PC-3 (cell line): ENCODE results near the gene EFNA5. TPM values are rescaled to one million over a fixed set of nuclear protein-coding genes. Genes with fewer than 3 reads are reported as not detected.

Experiments
- ATAC-seq: fragments of 200-7000 bp; cut with Tn5 transposase; 2 replicates; pipeline ENCODE4 v1.9.1; 2020; ENCODE audit warnings: mild to moderate bottlenecking, moderate library complexity
- BruUV-seq: library from RNA; stranded (reverse); fragments of 400-500 nt; replicated peaks from 2 replicates; lab custom pipeline; 2021; lab: Mats Ljungman, UMichigan
- CTCF ChIA-PET: fragments of 300-600 bp; sonication (Branson Sonifier 250); formaldehyde crosslinking; loops from one replicate; lab custom pipeline; 2022; ENCODE audit warnings: antibody characterized with exemption; lab: Charles Lee
- POLR2A ChIA-PET: fragments of 300-600 bp; sonication (Branson Sonifier 250); formaldehyde crosslinking; loops from one replicate; lab custom pipeline; 2022; ENCODE audit warnings: antibody characterized with exemption; ENCODE audit not compliant: unreplicated experiment; lab: Charles Lee
- DNase-seq: peaks from one replicate; pipeline ENCODE4 v3.0.0-alpha.2; 2015
- H2AFZ ChIP-seq: fragments of 300-600 bp; sonication (generic); 2 replicates; pipeline ENCODE4 v1.6.0; 2016; ENCODE audit warnings: antibody characterized with exemption, low read length
- H3F3A ChIP-seq: fragments of 300-600 bp; sonication (generic); one replicate; pipeline ENCODE4 v1.6.0; 2017; ENCODE audit warnings: antibody characterized with exemption, low read length, control low read depth, mild to moderate bottlenecking; ENCODE audit not compliant: unreplicated experiment
- H3K27ac ChIP-seq: fragments of 300-600 bp; sonication (generic); 2 replicates; pipeline ENCODE4 v1.5.1; 2016; ENCODE audit warnings: mild to moderate bottlenecking, low read length
- H3K27me3 ChIP-seq: fragments of 300-600 bp; sonication (generic); 2 replicates; pipeline ENCODE4 v1.6.1; 2016; ENCODE audit warnings: low read length, mixed read lengths
- H3K36me3 ChIP-seq: fragments of 300-600 bp; sonication (generic); 2 replicates; pipeline ENCODE4 v1.6.1; 2016; ENCODE audit warnings: low read depth, mixed run types, low read length, mixed read lengths
- H3K4me1 ChIP-seq: fragments of 300-600 bp; sonication (generic); 2 replicates; pipeline ENCODE4 v1.5.1; 2016; ENCODE audit warnings: low read length; ENCODE audit not compliant: insufficient read depth
- H3K4me2 ChIP-seq: fragments of 300-600 bp; sonication (generic); 2 replicates; pipeline ENCODE4 v1.6.0; 2016; ENCODE audit warnings: low read length
- H3K4me3 ChIP-seq: fragments of 300-600 bp; sonication (generic); 2 replicates; pipeline ENCODE4 v1.5.1; 2016; ENCODE audit warnings: mild to moderate bottlenecking, low read length, mixed read lengths
- H3K79me2 ChIP-seq: fragments of 300-600 bp; sonication (generic); 2 replicates; pipeline ENCODE4 v1.6.1; 2017; ENCODE audit warnings: low read length, mixed read lengths
- H3K9ac ChIP-seq: fragments of 300-600 bp; sonication (generic); 2 replicates; pipeline ENCODE4 v1.6.0; 2016; ENCODE audit warnings: mild to moderate bottlenecking, low read length
- H3K9me2 ChIP-seq: fragments of 300-600 bp; sonication (generic); replicated peaks from 2 replicates; pipeline ENCODE4 v1.6.1; 2016; ENCODE audit warnings: mixed run types, low read length, mixed read lengths
- H3K9me3 ChIP-seq: fragments of 300-600 bp; sonication (generic); 2 replicates; pipeline ENCODE4 v1.6.1; 2016; ENCODE audit warnings: low read length, mixed read lengths
- H4K20me1 ChIP-seq: fragments of 300-600 bp; sonication (generic); 2 replicates; pipeline ENCODE4 v1.6.1; 2016; ENCODE audit warnings: low read length, mixed read lengths
- EZH2 ChIP-seq: fragments of 300-600 bp; sonication (generic); IDR thresholded peaks from one replicate; pipeline ENCODE4 v1.6.1; 2017; ENCODE audit warnings: antibody characterized with exemption, mild to moderate bottlenecking, low read length; ENCODE audit not compliant: unreplicated experiment
- EZH2phosphoT487 ChIP-seq: fragments of 300-600 bp; sonication (generic); IDR thresholded peaks from 2 replicates; pipeline ENCODE4 v1.6.1; 2018; ENCODE audit warnings: mild to moderate bottlenecking, antibody characterized with exemption, low read length, borderline replicate concordance
- intact Hi-C: fragments of 100-400 bp; cut with micrococcal nuclease; formaldehyde crosslinking; loops from 2 replicates; pipeline ENCODE4 v1.9.0; 2023
- total RNA-seq: library from RNA; depleted of rRNA; stranded (reverse); fragments of >200 nt; gene quantifications from 2 replicates; pipeline ENCODE4 v1.2.3, GENCODE V29; 2014
- TF ChIP-seq, protein P1 (sequence below): fragments of 300-600 bp; sonication (generic); conservative IDR thresholded peaks from 2 replicates; pipeline ENCODE4 v1.5.1; 2017; ENCODE audit warnings: antibody characterized with exemption, low read depth, mild to moderate bottlenecking, low read length

Gene EFNA5
- total RNA-seq, 1 experiment from 2014 or later: 5.4 TPM

- TF ChIP-seq EZH2 (no peak), EZH2phosphoT487 (no peak)
- TF ChIP-seq, protein P1, sequence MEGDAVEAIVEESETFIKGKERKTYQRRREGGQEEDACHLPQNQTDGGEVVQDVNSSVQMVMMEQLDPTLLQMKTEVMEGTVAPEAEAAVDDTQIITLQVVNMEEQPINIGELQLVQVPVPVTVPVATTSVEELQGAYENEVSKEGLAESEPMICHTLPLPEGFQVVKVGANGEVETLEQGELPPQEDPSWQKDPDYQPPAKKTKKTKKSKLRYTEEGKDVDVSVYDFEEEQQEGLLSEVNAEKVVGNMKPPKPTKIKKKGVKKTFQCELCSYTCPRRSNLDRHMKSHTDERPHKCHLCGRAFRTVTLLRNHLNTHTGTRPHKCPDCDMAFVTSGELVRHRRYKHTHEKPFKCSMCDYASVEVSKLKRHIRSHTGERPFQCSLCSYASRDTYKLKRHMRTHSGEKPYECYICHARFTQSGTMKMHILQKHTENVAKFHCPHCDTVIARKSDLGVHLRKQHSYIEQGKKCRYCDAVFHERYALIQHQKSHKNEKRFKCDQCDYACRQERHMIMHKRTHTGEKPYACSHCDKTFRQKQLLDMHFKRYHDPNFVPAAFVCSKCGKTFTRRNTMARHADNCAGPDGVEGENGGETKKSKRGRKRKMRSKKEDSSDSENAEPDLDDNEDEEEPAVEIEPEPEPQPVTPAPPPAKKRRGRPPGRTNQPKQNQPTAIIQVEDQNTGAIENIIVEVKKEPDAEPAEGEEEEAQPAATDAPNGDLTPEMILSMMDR: no peak
- H3K4me1 ChIP-seq: no peaks in the 10 kb centered on the region
- CTCF ChIA-PET: no interaction called here
- H3K9me2 ChIP-seq: no peaks in the 10 kb centered on the region
- intact Hi-C loops: no loop called here
- POLR2A ChIA-PET: no interaction called here
- no peak overlapping the region for H3K4me3 ChIP-seq
- no peak overlapping the region for H3K27ac ChIP-seq
- H3K79me2 ChIP-seq: peaks cover 15% of the 10 kb centered on the region
- no TSS peak for BruUV-seq
- H3K27me3 ChIP-seq: no peaks in the 10 kb centered on the region
- no peak overlapping the region for H3K4me2 ChIP-seq
- H2AFZ ChIP-seq: no peak overlapping the region
- H3K36me3 ChIP-seq: no peaks in the 10 kb centered on the region
- ATAC-seq: no peak
- no peak overlapping the region for H3K9ac ChIP-seq
- no peaks in the 10 kb centered on the region for H3F3A ChIP-seq
- H3K9me3 ChIP-seq: no peaks in the 10 kb centered on the region
- DNase-seq: no peak
- no peaks in the 10 kb centered on the region for H4K20me1 ChIP-seq
Measured at GRCh38 chr5:107603349-107603748, 67.4 kb downstream of the EFNA5 start.

DNA sequence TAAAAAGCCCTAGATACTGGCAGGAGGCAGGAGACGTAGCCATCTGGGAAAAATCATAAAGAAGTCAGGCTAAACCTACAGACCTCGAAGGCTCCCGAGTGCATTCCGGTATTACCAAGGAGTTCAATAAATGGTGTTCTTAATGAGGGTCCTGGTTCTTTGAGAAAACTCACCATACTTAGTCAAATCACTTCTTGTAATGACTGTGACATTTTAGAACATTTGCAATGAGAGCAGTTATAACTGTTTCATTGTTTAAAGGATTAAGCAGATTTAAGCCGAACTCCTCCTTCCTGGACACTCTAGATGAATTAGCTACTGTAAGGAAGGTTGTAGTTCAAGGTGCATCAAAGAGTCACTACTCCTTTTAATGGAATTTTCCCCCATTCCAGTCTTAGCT, 67.8 kb downstream of the EFNA5 start:
- H3K27ac ChIP-seq: no peak overlapping the region
- no peaks in the 10 kb centered on the region for H3K36me3 ChIP-seq
- H3K4me3 ChIP-seq: no peak overlapping the region
- H3F3A ChIP-seq: no peaks in the 10 kb centered on the region
- CTCF ChIA-PET: no interaction called here
- intact Hi-C loops: no loop called here
- H3K9me2 ChIP-seq: no peaks in the 10 kb centered on the region
- no peak overlapping the region for H2AFZ ChIP-seq
- no peak overlapping the region for H3K4me2 ChIP-seq
- POLR2A ChIA-PET: no interaction called here
- H3K9me3 ChIP-seq: no peaks in the 10 kb centered on the region
- H4K20me1 ChIP-seq: no peaks in the 10 kb centered on the region
- H3K9ac ChIP-seq: no peak overlapping the region
- DNase-seq (no peak), ATAC-seq (no peak)
- peaks cover 14% of the 10 kb centered on the region for H3K79me2 ChIP-seq
- BruUV-seq: no TSS peak
- no peaks in the 10 kb centered on the region for H3K4me1 ChIP-seq
- no peaks in the 10 kb centered on the region for H3K27me3 ChIP-seq
- TF ChIP-seq EZH2 (no peak), EZH2phosphoT487 (no peak)
- TF ChIP-seq, protein P1: no peak

- H4K20me1 ChIP-seq: no peaks in the 10 kb centered on the region
- no peaks in the 10 kb centered on the region for H3F3A ChIP-seq
- H2AFZ ChIP-seq: no peak overlapping the region
- H3K9ac ChIP-seq: no peak overlapping the region
- no peaks in the 10 kb centered on the region for H3K9me2 ChIP-seq
- no peak overlapping the region for H3K4me3 ChIP-seq
- no peaks in the 10 kb centered on the region for H3K4me1 ChIP-seq
- no peak overlapping the region for H3K27ac ChIP-seq
- ATAC-seq (no peak), DNase-seq (no peak)
- no peaks in the 10 kb centered on the region for H3K36me3 ChIP-seq
- no peak overlapping the region for H3K4me2 ChIP-seq
- no TSS peak for BruUV-seq
- CTCF ChIA-PET: no interaction called here
- H3K9me3 ChIP-seq: no peaks in the 10 kb centered on the region
- H3K79me2 ChIP-seq: peaks cover 7% of the 10 kb centered on the region; the same call in 1 of the 2 replicates
- POLR2A ChIA-PET: no interaction called here
- intact Hi-C loops: no loop called here
- TF ChIP-seq, protein P1: no peak
- TF ChIP-seq EZH2: no peak
- TF ChIP-seq EZH2phosphoT487: no peak
- H3K27me3 ChIP-seq: no peaks in the 10 kb centered on the region
Measured at GRCh38 chr5:107601076-107601475, 69.7 kb downstream of the EFNA5 start.
